GM18508 (cell line): Measurements from ENCODE around the gene C1orf21.

Experiments used
- ATAC-seq: cut with Tn5 transposase; IDR thresholded peaks from one replicate; pipeline ENCODE4 v1.9.1; 2021; ENCODE audit warnings: moderate number of reproducible peaks; ENCODE audit not compliant: insufficient read depth, unreplicated experiment

Gene C1orf21

GRCh38 chr1:184507165-184507564 lies 120.3 kb downstream of the C1orf21 start:
- no peak for ATAC-seq

- ATAC-seq = no peak
These were observed 120.9 kb downstream of the C1orf21 start for GRCh38 chr1:184507604-184508280.

- no peak for ATAC-seq
These were observed 122.3 kb downstream of the C1orf21 start for GRCh38 chr1:184509105-184509504.

GRCh38 chr1:184510110-184510509 lies 123.3 kb downstream of the C1orf21 start:
- no peak for ATAC-seq

GRCh38 chr1:184512724-184513123 lies 125.9 kb downstream of the C1orf21 start:
- no peak for ATAC-seq

GRCh38 chr1:184513421-184513820 lies 126.6 kb downstream of the C1orf21 start:
- ATAC-seq = no peak

GRCh38 chr1:184513966-184514365 lies 127.1 kb downstream of the C1orf21 start:
- no peak for ATAC-seq

GRCh38 chr1:184514447-184514846 lies 127.6 kb downstream of the C1orf21 start:
- ATAC-seq = no peak

GRCh38 chr1:184517130-184517529 lies 130.3 kb downstream of the C1orf21 start:
- no peak for ATAC-seq

GRCh38 chr1:184518736-184519357 lies 132.0 kb downstream of the C1orf21 start:
- ATAC-seq = no peak

GRCh38 chr1:184520336-184520735 lies 133.5 kb downstream of the C1orf21 start:
- no peak for ATAC-seq

- ATAC-seq = no peak
These were observed 137.4 kb downstream of the C1orf21 start for GRCh38 chr1:184524248-184524647.

GRCh38 chr1:184527402-184527801 lies 140.6 kb downstream of the C1orf21 start:
- ATAC-seq = no peak

- no peak for ATAC-seq
These were observed 143.4 kb downstream of the C1orf21 start for GRCh38 chr1:184530226-184530625.

GRCh38 chr1:184531296-184531695 lies 144.5 kb downstream of the C1orf21 start:
- no peak for ATAC-seq

GRCh38 chr1:184532199-184532598 lies 145.4 kb downstream of the C1orf21 start:
- no peak for ATAC-seq

GRCh38 chr1:184533049-184533448 lies 146.2 kb downstream of the C1orf21 start:
- ATAC-seq = no peak

GRCh38 chr1:184533915-184534314 lies 147.1 kb downstream of the C1orf21 start:
- no peak for ATAC-seq

- no peak for ATAC-seq
These were observed 147.9 kb downstream of the C1orf21 start for GRCh38 chr1:184534690-184535089.

- ATAC-seq = no peak
These were observed 148.6 kb downstream of the C1orf21 start for GRCh38 chr1:184535191-184535970.

- no peak for ATAC-seq
These were observed 149.6 kb downstream of the C1orf21 start for GRCh38 chr1:184536246-184536985.
